HG03025 (cell line): ENCODE data around the gene FGD5.

Source experiments
- ATAC-seq: cut with Tn5 transposase; IDR thresholded peaks from one replicate; pipeline ENCODE4 v1.9.1; 2021; ENCODE audit warnings: mild to moderate bottlenecking, moderate library complexity; ENCODE audit not compliant: unreplicated experiment, low FRiP score

The FGD5 gene

DNA sequence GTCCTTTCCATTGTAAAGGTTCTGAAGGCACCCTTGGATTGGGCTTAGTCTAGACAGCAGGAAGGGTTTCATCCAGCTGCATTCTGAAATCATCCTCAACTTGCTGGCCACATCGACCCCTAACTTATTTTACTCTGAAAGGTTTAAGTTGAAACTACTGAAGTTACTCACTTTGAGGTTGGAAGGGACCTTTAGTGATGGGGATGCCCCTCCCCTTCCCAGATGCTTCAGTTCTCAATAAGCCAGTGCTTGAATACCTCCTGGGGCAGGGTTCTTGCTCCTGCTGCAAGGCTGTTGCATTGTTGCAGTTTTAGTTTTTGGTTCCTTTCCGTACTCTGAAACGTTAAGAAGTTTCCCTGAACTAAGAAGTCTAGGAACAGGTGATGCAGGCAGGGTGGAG lies 26.4 kb downstream of the FGD5 start:
- ATAC-seq: no peak

GRCh38 chr3:14845826-14846225 lies 27.1 kb downstream of the FGD5 start:
- no peak for ATAC-seq

- no peak for ATAC-seq
Measured at GRCh38 chr3:14846226-14846880, 27.6 kb downstream of the FGD5 start.

GRCh38 chr3:14847613-14848541 lies 29.1 kb downstream of the FGD5 start:
- ATAC-seq: no peak

DNA sequence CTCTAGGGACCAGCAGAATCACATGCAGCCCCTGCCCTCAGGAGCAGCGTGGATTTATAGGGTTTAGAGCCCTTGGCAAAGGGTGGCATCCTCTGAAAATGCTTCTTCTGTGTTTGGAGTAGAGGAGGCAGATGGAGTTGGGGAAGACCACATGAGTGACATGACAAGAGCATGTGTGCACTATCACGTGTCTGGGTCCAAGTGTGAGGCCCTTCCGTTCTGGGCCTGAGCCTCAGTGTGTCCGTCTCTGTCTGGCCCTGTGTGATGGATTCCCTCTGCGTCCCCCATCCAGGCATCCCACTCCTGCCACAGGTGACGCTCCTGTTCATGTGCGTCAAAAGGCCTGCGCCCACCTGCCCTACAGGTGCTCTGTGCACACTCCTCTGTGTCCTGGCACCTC lies 30.1 kb downstream of the FGD5 start:
- ATAC-seq: no peak

DNA sequence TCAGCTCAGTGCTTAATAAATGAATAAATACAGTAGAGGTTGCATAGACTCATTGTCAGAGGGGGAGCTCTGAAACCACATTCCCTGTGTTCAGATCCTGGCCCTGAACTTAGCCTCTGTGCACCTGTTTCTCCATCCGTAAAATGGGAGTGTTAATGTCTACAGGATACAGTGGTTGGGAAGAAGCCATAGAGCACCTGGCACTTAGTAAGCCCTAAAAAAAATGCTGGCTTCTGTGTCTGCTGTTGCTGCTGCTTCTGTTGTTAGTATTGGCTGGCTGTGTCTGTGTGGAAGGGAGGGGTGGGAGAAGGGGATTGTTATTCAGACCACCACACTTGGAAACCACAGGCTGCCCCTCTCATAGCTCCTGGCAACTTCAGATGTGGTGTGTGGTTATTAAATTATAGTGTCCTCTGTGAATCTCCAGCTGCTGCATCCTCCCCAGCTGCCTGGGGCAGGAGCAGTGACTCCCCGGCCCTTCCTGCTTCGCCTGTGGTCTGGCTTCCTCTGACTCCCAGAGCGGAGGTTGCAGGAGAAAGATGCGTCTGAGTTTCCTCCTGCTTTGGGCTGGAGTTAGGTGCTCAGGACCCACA lies 31.0 kb downstream of the FGD5 start:
- ATAC-seq: no peak

DNA sequence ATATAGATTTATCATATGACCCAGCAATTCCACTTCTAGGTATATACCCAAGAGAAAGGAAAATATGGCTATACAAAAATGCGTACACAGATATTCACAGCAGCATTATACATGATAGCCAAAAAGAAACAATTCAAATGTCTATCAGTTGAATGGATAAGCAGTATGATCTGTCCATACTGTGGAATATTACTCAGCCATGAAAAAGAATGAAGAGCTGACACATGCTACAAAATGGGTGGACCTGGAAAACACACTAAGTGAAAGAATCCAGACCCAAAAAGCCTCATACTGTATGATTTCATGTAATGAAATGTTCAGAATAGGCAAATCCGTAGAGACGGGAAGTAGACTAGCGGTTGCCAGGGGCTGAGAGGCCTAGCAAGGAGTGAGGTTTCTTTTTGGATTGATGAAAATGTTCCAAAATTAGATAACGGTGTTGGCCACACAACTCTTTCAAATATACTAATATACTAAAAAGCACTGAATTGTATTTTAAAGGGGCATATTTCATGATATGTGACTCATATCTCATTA lies 33.4 kb downstream of the FGD5 start:
- no peak for ATAC-seq

GRCh38 chr3:14852717-14853116 lies 34.0 kb downstream of the FGD5 start:
- no peak for ATAC-seq

GRCh38 chr3:14853271-14853951 lies 34.6 kb downstream of the FGD5 start:
- ATAC-seq: no peak

DNA sequence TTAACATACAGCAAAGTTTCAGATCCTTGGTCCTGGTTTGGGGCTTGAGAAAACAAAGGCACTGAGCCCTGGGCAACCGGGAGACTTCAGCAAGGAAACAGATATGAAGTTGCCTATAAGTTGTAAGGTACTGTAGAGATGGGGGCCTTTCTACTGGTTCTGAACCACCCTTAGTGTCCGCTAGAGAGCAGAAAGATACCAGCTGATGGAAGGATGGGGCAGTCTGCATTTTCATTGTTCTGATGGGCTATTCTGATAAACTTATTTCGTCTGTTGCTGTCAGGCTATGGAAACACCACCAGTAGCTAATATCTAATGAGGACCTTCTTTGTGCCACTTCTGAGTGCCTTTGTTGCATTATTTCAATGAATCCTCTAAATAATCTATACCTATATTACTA lies 38.7 kb downstream of the FGD5 start:
- no peak for ATAC-seq

DNA sequence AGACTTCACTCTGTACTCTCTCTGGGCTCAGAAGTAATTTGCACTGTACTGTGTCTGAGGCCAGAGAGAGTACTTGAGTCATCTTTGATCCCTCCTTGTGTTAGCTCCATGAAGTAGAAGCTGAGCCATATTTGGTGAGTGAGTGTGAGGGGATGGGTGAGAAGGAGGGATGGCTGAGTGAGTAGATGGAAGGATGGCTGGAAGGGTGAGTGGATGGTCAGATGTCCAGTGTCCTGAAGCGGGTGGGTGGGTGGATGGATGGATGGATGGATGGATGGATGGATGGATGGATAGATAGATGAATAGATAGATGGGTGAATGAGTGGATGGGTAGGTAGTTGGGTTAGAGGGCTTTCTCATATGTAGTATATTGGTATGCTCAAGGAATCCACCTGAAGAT lies 39.3 kb downstream of the FGD5 start:
- no peak for ATAC-seq

GRCh38 chr3:14859880-14860279 lies 41.1 kb downstream of the FGD5 start:
- ATAC-seq: no peak

- no peak for ATAC-seq
Measured at GRCh38 chr3:14861031-14861430, 42.3 kb downstream of the FGD5 start.

- ATAC-seq: no peak
Measured at GRCh38 chr3:14861446-14862302, 42.9 kb downstream of the FGD5 start.

- ATAC-seq: no peak
Measured at GRCh38 chr3:14862303-14862660, 43.5 kb downstream of the FGD5 start.

DNA sequence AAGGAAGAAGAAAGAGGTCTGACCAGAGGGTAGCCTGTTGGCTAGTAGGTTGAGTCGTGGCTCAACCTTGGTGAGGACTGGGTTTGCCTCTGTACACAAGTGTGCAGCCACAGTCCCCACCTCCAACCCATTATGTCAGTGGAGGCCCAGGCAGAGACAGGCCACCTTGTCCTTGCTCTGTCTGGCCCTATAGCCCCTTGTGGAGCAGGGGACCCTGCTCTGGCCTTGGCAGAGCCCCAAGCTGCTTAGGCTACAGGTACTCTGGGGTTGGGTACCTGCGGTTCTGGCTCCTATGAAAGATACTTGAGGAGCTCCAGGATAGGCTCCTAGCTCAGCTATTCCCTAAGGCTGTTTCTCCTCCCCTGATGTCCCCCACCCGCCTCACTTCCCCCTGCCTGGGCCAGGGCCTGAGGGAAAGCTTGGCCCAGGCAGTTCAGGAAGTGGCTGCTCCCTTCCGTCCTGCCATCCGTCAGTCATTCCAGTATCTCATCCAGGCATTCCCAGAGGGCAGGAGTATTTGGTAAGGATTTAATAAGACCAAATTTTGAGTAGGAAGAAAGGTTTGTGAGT lies 44.0 kb downstream of the FGD5 start:
- no peak for ATAC-seq

DNA sequence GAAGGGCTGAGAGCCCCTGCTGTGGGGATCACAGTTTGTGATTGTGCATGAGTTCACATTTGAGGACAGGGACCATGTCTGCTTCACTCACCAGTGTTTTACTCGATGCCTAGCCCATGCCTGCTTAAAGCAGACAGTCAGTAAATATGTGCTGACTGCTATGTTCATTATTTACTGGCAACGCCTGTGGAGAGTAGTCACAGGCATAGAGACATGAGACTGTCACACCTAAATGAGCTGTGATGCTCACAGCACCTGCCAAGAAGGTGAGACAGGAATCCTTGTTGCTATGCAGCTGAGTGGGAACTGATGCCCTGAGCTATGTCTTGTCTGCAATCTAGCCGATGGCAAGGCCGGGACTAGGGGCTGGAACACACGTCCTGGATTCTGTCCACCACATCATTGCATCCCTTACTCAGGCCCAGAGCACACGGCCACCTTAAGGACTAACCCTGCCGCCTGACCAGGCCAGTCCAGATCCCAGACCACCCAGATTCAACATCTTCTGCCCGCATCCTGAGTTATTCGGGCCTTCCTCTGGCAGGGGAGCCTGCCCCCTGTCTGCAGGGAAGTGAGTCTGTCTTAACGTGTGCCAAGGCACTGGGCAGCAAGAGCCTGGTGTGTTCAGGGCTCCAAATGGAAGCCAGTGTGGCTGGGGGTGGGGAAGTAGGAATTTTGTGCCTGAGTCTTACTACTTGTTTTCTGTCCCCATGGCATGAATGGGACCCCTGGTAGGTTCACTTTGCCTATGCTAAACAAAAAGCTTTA lies 44.8 kb downstream of the FGD5 start:
- no peak for ATAC-seq

DNA sequence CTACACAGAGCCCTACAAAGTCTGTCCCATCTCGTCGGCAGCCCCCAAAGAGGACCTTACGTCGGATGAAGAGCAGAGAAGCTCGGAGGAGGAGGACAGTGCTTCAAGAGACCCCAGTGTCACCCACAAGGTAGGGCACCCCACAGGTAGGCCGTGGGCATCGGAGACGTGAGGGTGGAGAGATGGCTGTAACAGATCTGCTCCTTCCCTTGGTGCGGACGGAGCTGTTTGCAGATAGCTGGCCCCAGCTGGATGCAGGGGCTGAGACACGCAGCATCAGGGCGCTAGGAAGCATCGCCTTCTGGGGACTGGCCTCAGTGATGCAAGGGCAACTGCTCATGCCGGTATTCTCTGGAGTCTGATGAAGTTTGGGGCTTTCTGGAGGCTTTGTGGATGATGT lies 45.4 kb downstream of the FGD5 start:
- ATAC-seq: no peak

DNA sequence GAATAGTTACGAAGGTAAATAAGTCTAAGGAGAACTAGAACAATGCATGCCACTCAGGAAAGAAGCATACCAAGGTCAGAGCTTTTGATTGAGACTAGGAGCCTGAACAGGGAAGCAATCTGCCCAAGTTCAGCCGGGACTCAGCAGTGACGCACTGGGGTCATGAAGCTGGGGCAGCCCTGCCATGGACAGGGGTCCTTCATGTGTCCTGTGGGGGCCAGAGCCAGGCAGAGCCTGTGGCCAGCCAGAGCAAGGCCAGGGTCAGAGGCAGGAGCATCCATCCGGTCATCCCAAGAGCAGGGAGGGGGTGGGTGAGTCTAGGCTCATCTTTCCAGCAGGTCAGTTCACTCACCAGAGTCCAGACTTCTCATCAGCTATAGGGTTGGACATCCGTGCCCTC lies 47.9 kb downstream of the FGD5 start:
- ATAC-seq: no peak
